SK-N-SH treated with all-trans-retinoic acid at 6 μM for 48 hours (cell line): Measurements from ENCODE around the gene MRC1.

Experiments used
- ARNTL ChIP-seq: fragments of 450-650 bp; formaldehyde crosslinking; IDR thresholded peaks from 2 replicates; pipeline ENCODE4 v1.5.0; 2020; ENCODE audit warnings: low read depth, mild to moderate bottlenecking, moderate library complexity, borderline replicate concordance
- BACH2 ChIP-seq: fragments of 250-450 bp; sonication (Bioruptor Pico); IDR thresholded peaks from 2 replicates; pipeline ENCODE4 v1.9.0; 2021; ENCODE audit warnings: mild to moderate bottlenecking, borderline replicate concordance
- CSRNP3 ChIP-seq: fragments of 250-450 bp; sonication (Bioruptor Pico); IDR thresholded peaks from 2 replicates; pipeline ENCODE4 v1.5.1; 2021; ENCODE audit warnings: mild to moderate bottlenecking, moderate library complexity
- ESRRG ChIP-seq: fragments of 250-450 bp; sonication (Bioruptor Pico); IDR thresholded peaks from 2 replicates; pipeline ENCODE4 v1.6.1; 2021; ENCODE audit warnings: mild to moderate bottlenecking
- GLIS3 ChIP-seq: fragments of 250-450 bp; sonication (Bioruptor Pico); IDR thresholded peaks from 2 replicates; pipeline ENCODE4 v1.5.0; 2020; ENCODE audit warnings: mild to moderate bottlenecking, moderate library complexity
- ISL1 ChIP-seq: fragments of 250-450 bp; sonication (Bioruptor Pico); IDR thresholded peaks from 2 replicates; pipeline ENCODE4 v2.1.2; 2022; ENCODE audit warnings: mild to moderate bottlenecking, moderate library complexity
- PATZ1 ChIP-seq: fragments of 250-450 bp; sonication (Bioruptor Pico); IDR thresholded peaks from 2 replicates; pipeline ENCODE4 v1.8.0; 2020; ENCODE audit warnings: mild to moderate bottlenecking, moderate library complexity, borderline replicate concordance
- RARB ChIP-seq: fragments of 250-450 bp; sonication (Bioruptor Pico); IDR thresholded peaks from 2 replicates; pipeline ENCODE4 v1.8.0; 2021; ENCODE audit warnings: mild to moderate bottlenecking, moderate library complexity
- SNAI2 ChIP-seq: fragments of 250-450 bp; sonication (Bioruptor Pico); IDR thresholded peaks from 2 replicates; pipeline ENCODE4 v1.5.0; 2020; ENCODE audit warnings: mild to moderate bottlenecking, moderate library complexity
- TOX ChIP-seq: fragments of 250-450 bp; sonication (Bioruptor Pico); IDR thresholded peaks from 2 replicates; pipeline ENCODE4 v1.8.0; 2021; ENCODE audit warnings: mild to moderate bottlenecking, moderate library complexity, borderline replicate concordance
- TSHZ2 ChIP-seq: fragments of 250-450 bp; sonication (Bioruptor Pico); IDR thresholded peaks from 2 replicates; pipeline ENCODE4 v1.5.0; 2020; ENCODE audit warnings: mild to moderate bottlenecking, moderate library complexity
- ZFP3 ChIP-seq: fragments of 250-450 bp; sonication (Bioruptor Pico); IDR thresholded peaks from 2 replicates; pipeline ENCODE4 v1.5.0; 2020; ENCODE audit warnings: mild to moderate bottlenecking, moderate library complexity
- ZNF565 ChIP-seq: fragments of 450-650 bp; formaldehyde crosslinking; conservative IDR thresholded peaks from 2 replicates; pipeline ENCODE4 v1.5.0; 2020; ENCODE audit warnings: low read depth, mild to moderate bottlenecking, moderate library complexity
- ZNF8 ChIP-seq: fragments of 450-650 bp; formaldehyde crosslinking; IDR thresholded peaks from 2 replicates; pipeline ENCODE4 v1.5.0; 2020; ENCODE audit warnings: mild to moderate bottlenecking, moderate library complexity

GRCh38 chr10:17878896-17879295 is 69.7 kb downstream of the MRC1 start:
- TF ChIP-seq ZNF565 (CRISPR knock-in tag), result no peak
- TF ChIP-seq CSRNP3 (CRISPR knock-in tag), result no peak
- no peak for TF ChIP-seq ESRRG (CRISPR knock-in tag)
- TF ChIP-seq TOX, result no peak
- no peak for TF ChIP-seq RARB (CRISPR knock-in tag)
- TF ChIP-seq ZFP3, result no peak
- no peak for TF ChIP-seq SNAI2 (CRISPR knock-in tag)
- TF ChIP-seq BACH2 (CRISPR knock-in tag), result no peak
- no peak for TF ChIP-seq ARNTL (CRISPR knock-in tag)
- no peak for TF ChIP-seq TSHZ2 (CRISPR knock-in tag)
- no peak for TF ChIP-seq PATZ1
- no peak for TF ChIP-seq GLIS3
- TF ChIP-seq ISL1 (CRISPR knock-in tag), result no peak
- no peak for TF ChIP-seq ZNF8 (CRISPR knock-in tag)
